HG02840 (cell line): Measurements from ENCODE around the gene TSHZ3.

Experiments used
- ATAC-seq: cut with Tn5 transposase; IDR thresholded peaks from one replicate; pipeline ENCODE4 v1.9.1; 2021; ENCODE audit warnings: mild to moderate bottlenecking, moderate library complexity, moderate number of reproducible peaks; ENCODE audit not compliant: unreplicated experiment, low FRiP score

Gene TSHZ3

GRCh38 chr19:31339411-31339810 lies 9.8 kb downstream of the TSHZ3 start:
- ATAC-seq, result no peak

GRCh38 chr19:31338069-31338776 lies 11.0 kb downstream of the TSHZ3 start:
- ATAC-seq, result no peak

GRCh38 chr19:31337008-31337914 lies 12.0 kb downstream of the TSHZ3 start:
- no peak for ATAC-seq

DNA sequence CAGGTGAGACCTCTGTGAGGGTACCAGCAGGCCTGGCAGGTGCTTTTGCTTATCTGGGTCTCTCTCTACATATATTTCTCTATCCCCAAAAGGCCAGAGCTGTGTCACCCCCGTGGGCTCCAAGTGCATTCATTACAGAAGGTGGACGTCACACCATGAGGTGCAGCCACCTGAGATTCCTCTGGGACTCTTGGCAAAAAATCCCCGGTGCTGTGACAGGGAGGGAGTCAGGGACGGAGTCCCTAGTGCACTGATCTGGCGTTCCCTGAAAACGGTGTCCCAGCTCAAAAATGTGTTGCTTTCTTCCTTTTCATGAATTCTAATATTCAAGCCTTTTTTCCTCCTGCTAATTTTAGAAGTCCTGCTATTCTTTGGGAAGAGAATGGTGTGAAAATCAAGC lies 13.5 kb downstream of the TSHZ3 start:
- ATAC-seq, result no peak

GRCh38 chr19:31334849-31335624 lies 14.2 kb downstream of the TSHZ3 start:
- ATAC-seq, result no peak

- ATAC-seq, result no peak
Observed at GRCh38 chr19:31334101-31334848, 15.0 kb downstream of the TSHZ3 start.

DNA sequence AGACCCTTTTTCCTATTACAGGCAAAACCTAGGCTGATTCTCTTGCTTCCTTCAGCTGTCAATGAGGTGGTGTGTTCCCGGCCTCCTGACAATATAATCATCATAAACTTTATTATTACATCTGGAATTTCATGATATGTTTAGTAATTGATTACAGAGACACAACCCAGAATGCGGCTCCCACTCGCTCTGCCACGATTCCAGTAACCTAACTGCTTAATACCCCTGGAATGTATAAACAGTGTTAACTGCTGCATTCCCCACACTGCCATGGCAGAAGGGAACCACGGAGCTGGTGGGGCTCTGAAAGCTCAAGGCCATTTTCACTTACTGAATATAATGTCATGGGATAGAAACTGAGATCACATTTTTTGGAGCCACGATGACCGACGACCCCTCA lies 17.1 kb downstream of the TSHZ3 start:
- ATAC-seq, result no peak

- ATAC-seq, result no peak
Observed at GRCh38 chr19:31331536-31331935, 17.7 kb downstream of the TSHZ3 start.

GRCh38 chr19:31330761-31331160 lies 18.5 kb downstream of the TSHZ3 start:
- no peak for ATAC-seq

- no peak for ATAC-seq
Observed at GRCh38 chr19:31330237-31330636, 19.0 kb downstream of the TSHZ3 start.

DNA sequence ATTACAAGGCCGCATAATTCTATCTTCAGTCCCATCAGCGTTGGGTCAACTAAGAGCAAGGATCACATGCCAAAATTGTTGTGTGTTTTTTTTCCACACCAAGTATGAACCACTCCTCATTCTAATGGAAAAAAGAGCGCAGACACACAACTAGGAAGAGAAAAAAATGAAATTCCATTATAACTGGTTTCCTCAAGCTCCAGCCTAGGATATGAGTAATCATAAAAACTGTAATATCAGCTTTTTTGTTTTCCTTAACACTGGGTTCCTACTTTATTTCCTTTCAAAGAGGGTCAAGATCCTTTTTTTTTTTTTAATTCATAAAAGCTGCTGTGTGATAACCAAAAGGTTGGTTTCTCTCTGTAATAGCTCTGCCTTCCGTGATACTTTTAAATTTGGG lies 19.4 kb downstream of the TSHZ3 start:
- no peak for ATAC-seq

GRCh38 chr19:31328238-31328637 lies 21.0 kb downstream of the TSHZ3 start:
- no peak for ATAC-seq

- ATAC-seq, result no peak
Observed at GRCh38 chr19:31326329-31327028, 22.8 kb downstream of the TSHZ3 start.

GRCh38 chr19:31325342-31325741 lies 23.9 kb downstream of the TSHZ3 start:
- ATAC-seq, result no peak

DNA sequence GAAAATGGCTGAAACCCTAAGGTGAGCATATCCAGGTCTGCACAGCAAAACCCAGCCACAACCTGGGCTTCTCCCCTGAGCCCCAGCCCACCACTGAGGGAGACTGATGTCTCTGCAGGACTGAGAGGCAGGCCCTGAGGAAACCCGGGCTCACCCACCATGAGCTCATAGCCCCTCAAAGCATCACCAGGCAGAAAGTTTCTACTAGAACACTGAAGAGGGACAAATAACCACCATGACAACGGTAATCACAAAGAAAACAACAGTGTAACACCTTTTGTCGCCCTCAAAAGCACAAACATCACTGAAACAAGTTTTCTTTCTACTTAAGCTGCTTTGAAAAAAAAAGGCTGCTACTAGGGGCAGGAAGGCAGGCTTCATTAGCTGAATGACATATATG lies 29.8 kb downstream of the TSHZ3 start:
- ATAC-seq, result no peak

DNA sequence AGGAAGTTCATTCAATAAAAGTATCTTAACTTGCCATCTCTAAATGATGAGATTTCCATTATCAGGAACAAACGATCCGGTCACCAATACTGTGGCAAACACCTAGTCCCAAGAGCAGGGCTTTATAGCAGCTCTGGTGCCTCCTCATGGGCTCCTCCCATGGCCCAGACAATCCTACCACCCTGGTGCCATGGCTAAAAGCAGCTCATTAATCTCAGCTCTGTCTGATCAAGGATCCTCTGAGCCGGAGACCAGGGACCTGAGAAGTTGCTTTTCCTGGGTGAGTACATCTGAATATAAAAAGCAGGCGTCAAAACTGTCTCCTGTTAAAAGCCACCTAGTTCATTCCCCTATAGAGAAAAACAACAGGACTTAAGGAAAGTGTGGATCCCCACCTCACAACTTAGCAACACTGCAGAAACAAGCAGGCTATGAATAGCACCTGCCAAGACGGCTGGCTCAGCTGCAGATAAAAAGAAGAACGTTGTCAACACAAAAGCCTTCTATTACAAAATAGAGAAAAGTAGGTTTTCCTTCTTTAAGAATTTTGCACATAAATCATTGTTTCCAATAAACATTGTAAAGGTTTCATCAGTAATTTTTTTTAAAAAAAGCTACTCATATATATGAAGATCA lies 30.3 kb downstream of the TSHZ3 start:
- no peak for ATAC-seq

GRCh38 chr19:31317570-31317969 lies 31.7 kb downstream of the TSHZ3 start:
- ATAC-seq, result no peak

- ATAC-seq, result no peak
Observed at GRCh38 chr19:31317093-31317492, 32.1 kb downstream of the TSHZ3 start.
